GM13977 (cell line): ENCODE results near the gene TEAD4.

Experiments
- DNase-seq: peaks from one replicate; pipeline ENCODE4 v3.0.0; 2012; ENCODE audit warnings: low spot score
- CTCF ChIP-seq: IDR thresholded peaks from 2 replicates; pipeline ENCODE4 v1.5.1; 2012; ENCODE audit warnings: mild to moderate bottlenecking, control low read depth; ENCODE audit not compliant: insufficient read depth; ENCODE audit errors: extremely low read depth, missing control alignments
- in situ Hi-C: fragments of 300-500 bp; cut with MboI; formaldehyde crosslinking; loops from one replicate; pipeline ENCODE4 v1.12.0; 2022; ENCODE audit warnings: low sequenced_read_pairs, low pct_unique_long_range_greater_than_20kb, mixed read lengths, inconsistent platforms; ENCODE audit not compliant: unreplicated experiment

Gene TEAD4

DNA sequence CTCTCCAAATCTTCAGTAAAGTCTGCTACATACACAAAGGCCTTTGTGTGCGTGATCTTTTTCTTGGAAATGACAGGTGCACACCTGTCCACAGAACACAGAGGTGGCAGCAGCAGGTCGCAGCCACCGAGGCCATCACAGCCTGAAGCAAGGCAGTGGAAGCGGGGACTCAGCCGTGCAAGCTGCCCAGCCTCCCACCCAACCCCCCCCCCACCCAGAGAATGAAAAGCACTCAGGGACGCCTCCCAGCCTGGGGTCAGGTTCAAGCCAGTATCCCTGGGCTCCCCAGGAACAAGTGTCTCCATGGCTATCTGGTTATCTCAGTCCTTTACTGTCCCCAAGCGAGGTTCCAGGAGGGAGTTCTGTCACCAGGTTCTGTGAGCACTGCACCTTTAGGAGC is 86.8 kb downstream of the TEAD4 start:
- no peak for TF ChIP-seq CTCF
- in situ Hi-C loops = loop anchor here (25.0 kb wide), 1 partner anchor 159 kb away; the partner anchor contains the start of genes FOXM1, RHNO1 and TULP3
- no peak for DNase-seq

DNA sequence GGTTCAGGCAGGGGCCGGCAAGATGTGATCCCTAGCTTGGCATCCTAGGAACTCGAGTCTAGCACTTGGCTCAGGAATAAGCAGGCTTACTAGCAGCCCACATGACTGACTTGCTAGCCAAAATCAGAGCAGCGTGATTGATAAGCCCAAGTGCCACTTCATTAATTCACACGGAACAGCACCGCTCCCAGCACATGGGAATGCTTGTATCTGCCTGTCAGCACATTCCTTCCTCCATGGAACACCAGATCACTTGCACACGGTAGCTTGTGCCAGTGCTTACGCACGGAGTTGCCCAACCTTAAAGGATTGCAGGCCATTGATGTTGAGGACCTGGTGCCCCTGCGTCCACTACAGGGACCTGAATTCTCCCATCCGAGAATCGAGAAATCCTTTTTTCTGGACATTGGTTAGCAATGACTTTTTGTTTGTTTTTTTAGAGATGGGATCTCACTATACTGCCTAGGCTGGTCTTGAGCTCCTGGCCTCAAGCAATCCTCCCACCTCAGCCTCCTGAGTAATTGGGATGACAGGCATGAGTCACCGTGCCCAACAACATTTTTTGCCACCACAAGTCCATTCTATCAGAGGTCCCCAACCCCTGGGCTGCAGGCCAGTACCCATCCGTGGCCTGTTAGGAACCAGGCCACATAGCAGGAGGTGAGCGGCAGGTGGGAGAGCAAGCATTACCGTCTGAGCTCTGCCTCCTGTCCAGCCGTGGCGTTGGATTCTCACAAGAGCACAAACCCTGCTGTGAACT is 87.4 kb downstream of the TEAD4 start:
- in situ Hi-C loops = loop anchor here (25.0 kb wide), 1 partner anchor 159 kb away; the partner anchor contains the start of genes FOXM1, RHNO1 and TULP3
- no peak for TF ChIP-seq CTCF
- no peak for DNase-seq

GRCh38 chr12:3047961-3048360 is 88.8 kb downstream of the TEAD4 start:
- in situ Hi-C loops = loop anchor here (25.0 kb wide), 1 partner anchor 161 kb away; the partner anchor contains the start of genes FOXM1, RHNO1 and TULP3
- no peak for TF ChIP-seq CTCF
- DNase-seq = no peak

GRCh38 chr12:3048540-3048939 is 89.3 kb downstream of the TEAD4 start:
- DNase-seq = no peak
- TF ChIP-seq CTCF = no peak
- in situ Hi-C loops = loop anchor here (25.0 kb wide), 1 partner anchor 161 kb away; the partner anchor contains the start of genes FOXM1, RHNO1 and TULP3

- in situ Hi-C loops = loop anchor here (25.0 kb wide), 1 partner anchor 162 kb away; the partner anchor contains the start of genes FOXM1, RHNO1 and TULP3
- no peak for DNase-seq
- TF ChIP-seq CTCF = no peak
Measured at GRCh38 chr12:3049176-3049575, 90.0 kb downstream of the TEAD4 start.

GRCh38 chr12:3049611-3050249 is 90.5 kb downstream of the TEAD4 start:
- TF ChIP-seq CTCF = no peak
- in situ Hi-C loops = loop anchor here (25.0 kb wide), 1 partner anchor 162 kb away; the partner anchor contains the start of genes FOXM1, RHNO1 and TULP3
- no peak for DNase-seq
